ENCODE data around the gene PHF12.

- TF ChIP-seq CTCF (IDR thresholded peaks at IDR 0.05; ENCODE audit: borderline replicate concordance, extremely low read depth, low read length, poor library complexity, severe bottlenecking) (no peak), EZH2 (IDR thresholded peaks at IDR 0.05; ENCODE audit: borderline replicate concordance, low read depth, low read length, severe bottlenecking) (no peak)
These were observed 59.3 kb downstream of the PHF12 start for GRCh38 chr17:28892024-28892423.

All from DND-41 (cell line).